GM12878 (cell line): ENCODE data around the gene MRPL54. TPM values are rescaled to one million over a fixed set of nuclear protein-coding genes. Genes with fewer than 3 reads are reported as not detected.
A peak's percentile ranks its signal among the peaks of the same experiment; 100 is the strongest.

ENCODE experiments used
- ATAC-seq: fragments of 200-7000 bp; cut with Tn5 transposase; 3 replicates; pipeline ENCODE4 v1.9.1; 2020; ENCODE audit warnings: mild to moderate bottlenecking, moderate library complexity
- BruUV-seq: library from RNA; stranded (reverse); fragments of 400-500 nt; replicated peaks from 2 replicates; lab custom pipeline; 2021; lab: Mats Ljungman, UMichigan
- CTCF ChIA-PET: fragments of 300-600 bp; sonication (Branson Sonifier 250); formaldehyde crosslinking; extraction: SDS; loops from one replicate; lab custom pipeline; 2021; ENCODE audit warnings: inconsistent platforms; lab: Yijun Ruan, JAX
- POLR2A ChIA-PET: fragments of 350-600 bp; formaldehyde crosslinking; extraction: SDS; loops from one replicate; lab custom pipeline; 2021; ENCODE audit warnings: inconsistent platforms; lab: Charles Lee
- RAD21 ChIA-PET: fragments of 300-600 bp; sonication (Branson Sonifier 250); formaldehyde crosslinking; loops from one replicate; lab custom pipeline; 2023; ENCODE audit warnings: antibody characterized with exemption; ENCODE audit not compliant: unreplicated experiment; lab: Charles Lee
- SMC1A ChIA-PET: fragments of 300-600 bp; sonication (Branson Sonifier 250); formaldehyde crosslinking; loops from one replicate; lab custom pipeline; 2023; ENCODE audit not compliant: unreplicated experiment, uncharacterized antibody; lab: Charles Lee
- DNase-seq: peaks from one replicate; pipeline ENCODE4 v3.0.0-alpha.2; 2011; ENCODE audit warnings: low read depth, low spot score
- FAIRE-seq: peaks from 3 replicates; lab custom pipeline; 2011; peaks lifted over from hg19 to GRCh38; lab: Jason Lieb, UNC
- H2AFZ ChIP-seq: 2 replicates; pipeline ENCODE4 v1.6.0; 2011; ENCODE audit warnings: low read depth, low read length, control low read depth; ENCODE audit not compliant: control insufficient read depth
- H3K27ac ChIP-seq: 2 replicates; pipeline ENCODE4 v1.5.1; 2011; ENCODE audit warnings: control low read depth; ENCODE audit not compliant: control insufficient read depth, insufficient read depth
- H3K27me3 ChIP-seq, 2 experiments: replicated peaks in 1 of 2; 2 replicates each; pipeline versions ENCODE4 v1.6.0 to v1.6.1; 2011; ENCODE audit warnings: low read length in 1 of 2; ENCODE audit not compliant: control insufficient read depth in 2 of 2, insufficient read depth in 2 of 2
- H3K36me3 ChIP-seq, 2 experiments: 2 replicates each; pipeline ENCODE4 v1.5.1; 2011; ENCODE audit warnings: low read length in 1 of 2; ENCODE audit not compliant: control insufficient read depth in 2 of 2, insufficient read depth in 2 of 2
- H3K4me1 ChIP-seq: 2 replicates; pipeline ENCODE4 v1.6.1; 2011; ENCODE audit warnings: mild to moderate bottlenecking, low read length, moderate library complexity, mixed read lengths; ENCODE audit not compliant: control insufficient read depth, insufficient read depth
- H3K4me2 ChIP-seq: 2 replicates; pipeline ENCODE4 v1.6.0; 2011; ENCODE audit warnings: control low read depth; ENCODE audit not compliant: control insufficient read depth, insufficient read depth
- H3K4me3 ChIP-seq: fragments of 200-600 bp; sonication (generic); 2 replicates; pipeline ENCODE4 v1.5.1; 2016
- H3K79me2 ChIP-seq: 2 replicates; pipeline ENCODE4 v1.6.0; 2011; ENCODE audit warnings: low read length; ENCODE audit not compliant: control insufficient read depth, insufficient read depth
- H3K9ac ChIP-seq: 2 replicates; pipeline ENCODE4 v1.8.0; 2011; ENCODE audit warnings: low read length, control low read depth, mixed read lengths; ENCODE audit not compliant: control insufficient read depth, insufficient read depth
- H3K9me3 ChIP-seq: replicated peaks from 3 replicates; pipeline ENCODE4 v1.5.1; 2011; ENCODE audit warnings: mild to moderate bottlenecking, low read length; ENCODE audit not compliant: control insufficient read depth, insufficient read depth
- H4K20me1 ChIP-seq: 2 replicates; pipeline ENCODE4 v1.6.0; 2011; ENCODE audit not compliant: control insufficient read depth, insufficient read depth
- BHLHE40 ChIP-seq, 2 experiments: fragments of 450-650 bp in 1 of 2; IDR thresholded peaks; 2 replicates each; pipeline ENCODE4 v1.6.1; 2011 to 2017; ENCODE audit warnings: low read depth in 2 of 2, borderline replicate concordance in 1 of 2, improper control_type of control experiment in 1 of 2, low read length in 1 of 2, mild to moderate bottlenecking in 1 of 2
- CREB1 ChIP-seq: IDR thresholded peaks from 2 replicates; pipeline ENCODE4 v1.6.1; 2012; ENCODE audit warnings: low read depth, mild to moderate bottlenecking, inconsistent platforms
- HDAC2 ChIP-seq: fragments of 200-600 bp; sonication (generic); IDR thresholded peaks from 2 replicates; pipeline ENCODE4 v1.6.1; 2017
- IKZF1 ChIP-seq: fragments of 450-650 bp; conservative IDR thresholded peaks from 2 replicates; pipeline ENCODE4 v1.6.1; 2017; ENCODE audit warnings: antibody characterized with exemption, mild to moderate bottlenecking
- IRF4 ChIP-seq: IDR thresholded peaks from 2 replicates; pipeline ENCODE4 v1.6.1; 2011; ENCODE audit warnings: low read depth, low read length
- KLF5 ChIP-seq: fragments of 450-650 bp; IDR thresholded peaks from 2 replicates; pipeline ENCODE4 v1.6.1; 2014; ENCODE audit warnings: mild to moderate bottlenecking; ENCODE audit not compliant: partially characterized antibody
- NFXL1 ChIP-seq: fragments of 450-650 bp; IDR thresholded peaks from 2 replicates; pipeline ENCODE4 v1.6.1; 2017; ENCODE audit warnings: antibody characterized with exemption, mild to moderate bottlenecking, borderline replicate concordance
- RUNX3 ChIP-seq: IDR thresholded peaks from 2 replicates; pipeline ENCODE4 v1.6.1; 2012; ENCODE audit warnings: low read length, inconsistent platforms
- SMAD1 ChIP-seq: fragments of 450-650 bp; IDR thresholded peaks from 2 replicates; pipeline ENCODE4 v1.6.1; 2018; ENCODE audit warnings: mild to moderate bottlenecking, low read depth; ENCODE audit not compliant: partially characterized antibody
- SMARCA5 ChIP-seq: fragments of 450-650 bp; IDR thresholded peaks from 2 replicates; pipeline ENCODE4 v1.6.1; 2017; ENCODE audit warnings: mild to moderate bottlenecking
- SRF ChIP-seq, 2 experiments: IDR thresholded peaks; 2 replicates each; pipeline ENCODE4 v1.6.1; 2011; ENCODE audit warnings: low read depth in 2 of 2, low read length in 2 of 2, mild to moderate bottlenecking in 1 of 2, moderate library complexity in 1 of 2
- ZNF217 ChIP-seq: fragments of 450-650 bp; IDR thresholded peaks from 2 replicates; pipeline ENCODE4 v1.6.1; 2017; ENCODE audit warnings: antibody characterized with exemption, mild to moderate bottlenecking
- WGBS: methylation state at CpG from one replicate; pipeline ENCODE4 v1.1.6; 2016; ENCODE audit warnings: low lambda C conversion rate; ENCODE audit not compliant: insufficient replicate concordance, insufficient coverage; ENCODE audit errors: missing lambda C conversion rate; 5-methylcytosine and 5-hydroxymethylcytosine counted together
- in situ Hi-C: fragments of 300-500 bp; cut with MboI; formaldehyde crosslinking; loops from 9 replicates; pipeline ENCODE4 v1.14.3; 2018; ENCODE audit warnings: mixed read lengths
- intact Hi-C: fragments of 100-400 bp; cut with micrococcal nuclease; formaldehyde crosslinking; loops from one replicate; pipeline ENCODE4 v1.14.2; 2022; ENCODE audit not compliant: unreplicated experiment
- polyA plus RNA-seq, 11 experiments: library from polyadenylated mRNA; depleted of rRNA in 4 of 11; unstranded in 6 of 11; stranded (reverse) in 5 of 11; fragments of >200 nt; fragmentation: Nextera tagmentation in 4 of 11; fragmentation: Illumina TruSeq in 1 of 11; extraction: Ambion mirVana in 4 of 11; extraction: Trizol in 1 of 11; gene quantifications; 1 replicate in 1 of 11; 2 replicates in 10 of 11; pipeline versions ENCODE4 v1.2.1 to v1.2.3, GENCODE V29; 2011 to 2016; ENCODE audit warnings: inconsistent platforms in 2 of 11, missing spikeins in 2 of 11, low read depth in 1 of 11
- total RNA-seq, 4 experiments: library from RNA; depleted of rRNA in 3 of 4; stranded (reverse); fragments of >200 nt in 3 of 4; fragmentation: Illumina TruSeq in 1 of 4; extraction: Trizol in 1 of 4; gene quantifications; 2 replicates each; pipeline versions ENCODE4 v1.2.1 to v1.2.3, GENCODE V29; 2013 to 2021
- TF ChIP-seq, protein P1 (sequence below): fragments of 450-650 bp; IDR thresholded peaks from 2 replicates; pipeline ENCODE4 v1.6.1; 2018; ENCODE audit warnings: mild to moderate bottlenecking, low read depth, moderate library complexity; ENCODE audit not compliant: partially characterized antibody
- TF ChIP-seq, protein P2 (sequence below): fragments of 450-650 bp; IDR thresholded peaks from 2 replicates; pipeline ENCODE4 v1.6.1; 2016; ENCODE audit warnings: mild to moderate bottlenecking
- TF ChIP-seq, protein P3 (sequence below), 3 experiments: IDR thresholded peaks in 2 of 3; conservative IDR thresholded peaks in 1 of 3; 2 replicates each; pipeline ENCODE4 v1.5.1; 2011; ENCODE audit warnings: low read depth in 3 of 3, low read length in 3 of 3, mild to moderate bottlenecking in 3 of 3, control low read depth in 2 of 3, moderate library complexity in 2 of 3, inconsistent platforms in 1 of 3, mixed read lengths in 1 of 3; ENCODE audit not compliant: control insufficient read depth in 2 of 3, insufficient read depth in 1 of 3; ENCODE audit errors: extremely low read depth in 1 of 3

Gene MRPL54
- total and polyA plus RNA-seq, 10 of the 15 experiments (the other 5 are each of a cell fraction or from before 2014, with no cell fraction given) = 3.1 to 98.7 (median 75.2) TPM

DNA sequence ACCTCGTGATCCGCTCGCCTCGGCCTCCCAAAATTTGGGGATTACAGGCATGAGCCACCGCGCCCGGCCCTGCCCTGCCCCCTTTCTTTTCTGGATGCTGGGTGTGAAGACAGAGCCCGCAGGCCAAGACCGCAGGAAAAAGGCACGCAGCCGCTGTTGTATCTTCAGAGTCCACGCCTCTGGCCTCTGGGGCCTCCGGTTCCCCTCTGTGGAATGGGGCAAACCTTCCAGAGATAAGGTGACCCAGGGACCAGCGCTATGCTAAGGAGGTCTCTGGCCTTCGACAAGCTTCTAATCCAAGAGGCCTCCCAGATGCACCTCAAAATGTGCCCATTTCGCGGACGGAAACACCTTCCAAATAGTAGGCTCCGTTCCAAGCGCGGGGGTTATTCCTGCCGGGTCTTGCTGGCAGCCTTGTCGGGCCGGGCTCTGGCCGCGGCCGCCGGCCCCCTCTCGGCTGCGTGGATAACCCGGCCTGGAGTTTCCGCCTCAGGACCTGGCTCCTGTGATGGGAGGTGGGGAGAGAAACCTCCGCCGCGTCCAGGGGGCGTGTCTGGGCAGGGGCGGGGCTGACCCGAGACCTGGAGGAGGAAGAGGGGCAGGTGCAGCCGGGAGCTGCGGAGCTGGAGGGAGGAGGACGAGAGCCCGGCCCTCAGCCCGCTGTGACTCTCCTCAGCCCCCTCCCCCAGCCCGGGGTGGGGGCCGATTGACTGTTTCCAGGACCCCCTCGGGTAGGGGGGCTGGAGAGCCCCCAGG, 41.2 kb upstream of the MRPL54 start:
- DNase-seq = no peak
- ChIA-PET POLR2A (no interaction called here), RAD21 (no interaction called here), SMC1A (no interaction called here), CTCF (interaction anchor here (0.6 to 1.8 kb wide), 2 partner anchors 15 to 17 kb away, joined by 3 to 6 read pairs; no protein-coding TSS in a partner anchor)
- no TSS peak for BruUV-seq
- Histone ChIP-seq H3K27ac (no peak overlapping the region), H3K4me2 (peak overlapping the region; percentile 33; the same call in 1 of the 2 replicates), H2AFZ (no peak overlapping the region), H3K9me3 (no peaks in the 10 kb centered on the region), H3K36me3 (no peaks in the 10 kb centered on the region), H3K27me3 (peaks cover 1 to 3% of the 10 kb centered on the region in 2 experiments; a peak in 1 of 4 replicates), H3K4me1 (no peaks in the 10 kb centered on the region), H4K20me1 (no peaks in the 10 kb centered on the region), H3K79me2 (no peaks in the 10 kb centered on the region), H3K4me3 (no peak overlapping the region), H3K9ac (no peak overlapping the region)
- peak; percentile 94 for ATAC-seq
- 37% methylated on average over 35 of the region's 46 CpGs for WGBS
- FAIRE-seq = no peak
- intact Hi-C loops (no loop called here), in situ Hi-C loops (no loop called here)
- TF ChIP-seq KLF5 (peak; percentile 74), BHLHE40 (IDR thresholded peaks at IDR 0.05; ENCODE audit: borderline replicate concordance in 1 of 2, low read depth in 2 of 2, low read length in 1 of 2) (peak in 1 of 2 experiments; percentile 30; a peak in 1 of 4 replicates), IRF4 (no peak), SMAD1 (no peak), IKZF1 (peak; percentile 50), ZNF217 (0 out of 2 replicates have a peak, but pooled peaks have one; percentile 35), NFXL1 (no peak), CREB1 (0 out of 2 replicates have a peak, but pooled peaks have one; percentile 34), RUNX3 (peak; percentile 70), HDAC2 (no peak), SRF (IDR thresholded peaks at IDR 0.05; ENCODE audit: low read depth in 2 of 2, low read length in 2 of 2) (0 out of 4 replicates have a peak, but pooled peaks of 1 of the 2 experiments have one; percentile 33), SMARCA5 (peak; percentile 92)
- TF ChIP-seq, protein P1, sequence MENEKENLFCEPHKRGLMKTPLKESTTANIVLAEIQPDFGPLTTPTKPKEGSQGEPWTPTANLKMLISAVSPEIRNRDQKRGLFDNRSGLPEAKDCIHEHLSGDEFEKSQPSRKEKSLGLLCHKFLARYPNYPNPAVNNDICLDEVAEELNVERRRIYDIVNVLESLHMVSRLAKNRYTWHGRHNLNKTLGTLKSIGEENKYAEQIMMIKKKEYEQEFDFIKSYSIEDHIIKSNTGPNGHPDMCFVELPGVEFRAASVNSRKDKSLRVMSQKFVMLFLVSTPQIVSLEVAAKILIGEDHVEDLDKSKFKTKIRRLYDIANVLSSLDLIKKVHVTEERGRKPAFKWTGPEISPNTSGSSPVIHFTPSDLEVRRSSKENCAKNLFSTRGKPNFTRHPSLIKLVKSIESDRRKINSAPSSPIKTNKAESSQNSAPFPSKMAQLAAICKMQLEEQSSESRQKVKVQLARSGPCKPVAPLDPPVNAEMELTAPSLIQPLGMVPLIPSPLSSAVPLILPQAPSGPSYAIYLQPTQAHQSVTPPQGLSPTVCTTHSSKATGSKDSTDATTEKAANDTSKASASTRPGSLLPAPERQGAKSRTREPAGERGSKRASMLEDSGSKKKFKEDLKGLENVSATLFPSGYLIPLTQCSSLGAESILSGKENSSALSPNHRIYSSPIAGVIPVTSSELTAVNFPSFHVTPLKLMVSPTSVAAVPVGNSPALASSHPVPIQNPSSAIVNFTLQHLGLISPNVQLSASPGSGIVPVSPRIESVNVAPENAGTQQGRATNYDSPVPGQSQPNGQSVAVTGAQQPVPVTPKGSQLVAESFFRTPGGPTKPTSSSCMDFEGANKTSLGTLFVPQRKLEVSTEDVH = no peak
- TF ChIP-seq, protein P2, sequence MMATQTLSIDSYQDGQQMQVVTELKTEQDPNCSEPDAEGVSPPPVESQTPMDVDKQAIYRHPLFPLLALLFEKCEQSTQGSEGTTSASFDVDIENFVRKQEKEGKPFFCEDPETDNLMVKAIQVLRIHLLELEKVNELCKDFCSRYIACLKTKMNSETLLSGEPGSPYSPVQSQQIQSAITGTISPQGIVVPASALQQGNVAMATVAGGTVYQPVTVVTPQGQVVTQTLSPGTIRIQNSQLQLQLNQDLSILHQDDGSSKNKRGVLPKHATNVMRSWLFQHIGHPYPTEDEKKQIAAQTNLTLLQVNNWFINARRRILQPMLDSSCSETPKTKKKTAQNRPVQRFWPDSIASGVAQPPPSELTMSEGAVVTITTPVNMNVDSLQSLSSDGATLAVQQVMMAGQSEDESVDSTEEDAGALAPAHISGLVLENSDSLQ = peak; percentile 34; the same call in 1 of the 2 replicates
- TF ChIP-seq, protein P3, sequence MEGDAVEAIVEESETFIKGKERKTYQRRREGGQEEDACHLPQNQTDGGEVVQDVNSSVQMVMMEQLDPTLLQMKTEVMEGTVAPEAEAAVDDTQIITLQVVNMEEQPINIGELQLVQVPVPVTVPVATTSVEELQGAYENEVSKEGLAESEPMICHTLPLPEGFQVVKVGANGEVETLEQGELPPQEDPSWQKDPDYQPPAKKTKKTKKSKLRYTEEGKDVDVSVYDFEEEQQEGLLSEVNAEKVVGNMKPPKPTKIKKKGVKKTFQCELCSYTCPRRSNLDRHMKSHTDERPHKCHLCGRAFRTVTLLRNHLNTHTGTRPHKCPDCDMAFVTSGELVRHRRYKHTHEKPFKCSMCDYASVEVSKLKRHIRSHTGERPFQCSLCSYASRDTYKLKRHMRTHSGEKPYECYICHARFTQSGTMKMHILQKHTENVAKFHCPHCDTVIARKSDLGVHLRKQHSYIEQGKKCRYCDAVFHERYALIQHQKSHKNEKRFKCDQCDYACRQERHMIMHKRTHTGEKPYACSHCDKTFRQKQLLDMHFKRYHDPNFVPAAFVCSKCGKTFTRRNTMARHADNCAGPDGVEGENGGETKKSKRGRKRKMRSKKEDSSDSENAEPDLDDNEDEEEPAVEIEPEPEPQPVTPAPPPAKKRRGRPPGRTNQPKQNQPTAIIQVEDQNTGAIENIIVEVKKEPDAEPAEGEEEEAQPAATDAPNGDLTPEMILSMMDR (IDR thresholded peaks at IDR 0.05 in 2 of 3, conservative IDR thresholded peaks at IDR 0.05 in 1 of 3; ENCODE audit: control insufficient read depth in 2 of 3, extremely low read depth in 1 of 3, insufficient read depth in 1 of 3, low read depth in 3 of 3, low read length in 3 of 3) = 0 out of 6 replicates have a peak, but pooled peaks of 1 of the 3 experiments have one; percentile 2
